Mucosa of descending colon (tissue), 3 donors: ENCODE measurements around the gene OR9Q1. TPM values are rescaled to one million over a fixed set of nuclear protein-coding genes. Genes with fewer than 3 reads are reported as not detected.
A peak's percentile ranks its signal among the peaks of the same experiment; 100 is the strongest.

Source experiments
- ATAC-seq: fragments of 200-7000 bp; cut with Tn5 transposase; one replicate; pipeline ENCODE4 v1.9.1; 2020; ENCODE audit warnings: mild to moderate bottlenecking, moderate library complexity
- DNase-seq, 3 donors: peaks; one replicate each; pipeline ENCODE4 v3.0.0-alpha.2; 2020
- H3K36me3 ChIP-seq: fragments of 200-600 bp; one replicate; pipeline ENCODE4 v1.8.0; 2021; ENCODE audit warnings: low read depth, mild to moderate bottlenecking
- H3K4me1 ChIP-seq: fragments of 200-600 bp; one replicate; pipeline ENCODE4 v1.8.0; 2021; ENCODE audit warnings: low read depth, mild to moderate bottlenecking
- H3K4me3 ChIP-seq: fragments of 200-600 bp; one replicate; pipeline ENCODE4 v1.8.0; 2021; ENCODE audit warnings: mild to moderate bottlenecking
- H3K9me3 ChIP-seq: fragments of 200-600 bp; one replicate; pipeline ENCODE4 v1.8.0; 2021; ENCODE audit warnings: mild to moderate bottlenecking
- CTCF ChIP-seq: fragments of 200-600 bp; IDR thresholded peaks from one replicate; pipeline ENCODE4 v1.8.0; 2022; ENCODE audit warnings: antibody characterized with exemption, mild to moderate bottlenecking
- intact Hi-C, 2 donors: fragments of 100-400 bp; cut with DNase I in 1 of 2; cut with micrococcal nuclease in 1 of 2; formaldehyde crosslinking; loops; one replicate each; pipeline versions ENCODE4 v1.11.0 to v1.11.1; 2022; cut with DNase I, micrococcal nuclease
- total RNA-seq, 3 donors: library from RNA; stranded (reverse); fragmentation: NEBNext Ultra II Directional in 2 of 3; extraction: Animal tissue kit (Norgen Biotek cat#: 25700) in 2 of 3; gene quantifications; one replicate each; pipeline versions ENCODE4 v1.2.1 to v1.2.4, GENCODE V29; 2021 to 2023
- donor health status: DM: no; HTN: no; CAD: no; lungs with moderate emphysema.
- donor health status: DM: no; HTN: no; CAD: no.
- donor health status: DM: no; HTN: yes; CAD: no.

The OR9Q1 gene
- total RNA-seq, 3 donors from 2014 or later, result not detected

- intact Hi-C loops, result no loop called here
- peak; percentile 85 for ATAC-seq
- no peaks in the 10 kb centered on the region for H3K36me3 ChIP-seq
These were observed 965 bp downstream of the OR9Q1 start for GRCh38 chr11:58024601-58025091.

DNA sequence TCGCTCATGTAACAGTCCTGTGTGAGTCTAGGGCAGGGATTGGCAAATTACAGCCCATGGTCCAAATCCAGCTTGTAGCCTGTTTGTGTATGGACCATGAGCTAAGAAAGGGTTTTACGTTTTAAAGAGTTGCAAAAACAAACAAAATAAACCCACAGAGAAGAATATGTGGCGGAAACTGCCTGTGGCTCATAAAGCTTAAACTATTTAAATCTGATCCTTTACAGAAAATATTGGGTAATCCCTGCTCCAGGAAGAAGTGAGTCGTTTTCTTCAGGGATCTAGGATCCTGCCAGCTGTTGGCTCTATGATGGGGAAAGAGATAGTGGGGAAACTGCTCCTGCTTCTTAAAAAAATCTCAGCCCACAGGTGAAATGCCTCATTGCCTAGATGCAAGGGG lies 3.7 kb downstream of the OR9Q1 start:
- H3K9me3 ChIP-seq, result no peaks in the 10 kb centered on the region
- intact Hi-C loops, result no loop called here
- no peak for DNase-seq
- no peak for TF ChIP-seq CTCF
- H3K36me3 ChIP-seq, result no peaks in the 10 kb centered on the region
- no peak for ATAC-seq
- peaks cover 16% of the 10 kb centered on the region for H3K4me1 ChIP-seq
- H3K4me3 ChIP-seq, result no peak overlapping the region

More at GRCh38 chr11:58024601-58025091, 965 bp downstream of the OR9Q1 start:
- DNase-seq, result peak; percentile 67 to 88 (median 69)
- no peaks in the 10 kb centered on the region for H3K9me3 ChIP-seq
- TF ChIP-seq CTCF, result no peak
- peaks cover 16% of the 10 kb centered on the region for H3K4me1 ChIP-seq
- no peak overlapping the region for H3K4me3 ChIP-seq

DNA sequence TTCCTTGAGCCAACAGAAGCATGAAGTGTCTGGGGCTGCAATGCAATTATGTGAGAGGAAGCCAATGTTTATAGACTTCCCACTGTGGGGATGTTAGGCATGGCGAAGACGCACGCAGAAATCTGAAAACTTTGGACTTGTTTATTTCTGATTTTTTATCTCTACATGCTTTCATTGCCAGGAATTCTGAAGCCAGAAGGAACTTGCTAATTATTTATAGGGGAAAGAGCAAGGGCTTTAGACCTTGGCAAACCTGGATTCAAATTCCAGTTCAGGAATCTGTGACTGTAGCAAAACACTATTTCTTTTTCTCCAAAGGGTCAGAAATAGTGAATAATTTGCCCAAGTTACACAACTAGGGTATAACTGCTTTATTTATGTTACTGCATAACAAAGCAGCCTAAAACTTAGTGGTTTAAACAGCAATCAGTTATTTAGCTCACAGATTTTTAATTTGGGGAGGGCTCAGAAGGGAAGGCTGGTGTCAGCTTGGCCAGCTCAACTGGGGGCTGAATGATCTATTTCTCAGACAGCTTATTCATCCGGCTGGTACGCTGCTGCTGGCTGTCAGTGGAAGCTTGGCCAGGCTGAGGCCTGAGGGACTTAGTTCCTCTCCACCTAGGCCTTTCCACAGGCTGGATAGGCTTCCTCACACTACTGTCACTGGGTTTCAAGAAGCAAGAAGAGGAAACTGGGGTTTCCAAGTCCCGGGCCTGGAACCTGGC lies 5.2 kb downstream of the OR9Q1 start:
- DNase-seq, result peak in 1 of 3 donors; percentile 12

GRCh38 chr11:58030653-58031052 lies 7.0 kb downstream of the OR9Q1 start, which contains the start of gene OR6Q1:
TSS of gene OR6Q1 (plus strand) at chr11:58030953. CDS start at chr11:58030953, 0 bp downstream.
- Histone ChIP-seq H3K9me3 (no peaks in the 10 kb centered on the region), H3K4me1 (no peaks in the 10 kb centered on the region), H3K36me3 (no peaks in the 10 kb centered on the region), H3K4me3 (no peak within 1 kb of the TSS)
- intact Hi-C loops, result no loop called here
- TF ChIP-seq CTCF, result no peak
- DNase-seq (no peak), ATAC-seq (no peak)

More for the DNA sequence above, 5.2 kb downstream of the OR9Q1 start:
- Histone ChIP-seq H3K4me1 (peaks cover 5% of the 10 kb centered on the region), H3K9me3 (no peaks in the 10 kb centered on the region), H3K4me3 (no peak overlapping the region), H3K36me3 (no peaks in the 10 kb centered on the region)
- no peak for TF ChIP-seq CTCF
- ATAC-seq, result peak; percentile 27
- intact Hi-C loops, result no loop called here

DNA sequence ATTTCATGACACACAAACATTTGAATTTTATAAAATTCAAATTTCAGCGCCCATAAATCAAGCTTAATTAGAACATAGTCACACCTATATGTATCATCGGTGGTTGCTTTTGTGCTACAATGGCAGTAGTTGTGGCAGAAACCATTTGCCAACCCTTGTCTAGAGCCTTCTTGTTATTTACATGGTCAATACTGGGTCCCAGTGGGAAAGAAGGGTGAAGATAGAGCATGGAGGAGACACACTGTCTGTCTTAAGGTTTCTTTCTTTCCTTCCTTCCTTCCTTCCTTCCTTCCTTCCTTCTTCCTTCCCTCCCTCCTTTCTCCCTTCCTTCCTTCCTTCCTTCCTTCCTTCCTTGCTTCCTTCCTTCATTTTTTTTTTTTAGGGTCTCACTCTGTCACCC lies 10.8 kb downstream of the OR9Q1 start:
- intact Hi-C loops, result no loop called here
- TF ChIP-seq CTCF, result no peak
- H3K9me3 ChIP-seq, result peaks cover 7% of the 10 kb centered on the region
- no peaks in the 10 kb centered on the region for H3K36me3 ChIP-seq
- H3K4me3 ChIP-seq, result no peak overlapping the region
- ATAC-seq (no peak), DNase-seq (no peak)
- H3K4me1 ChIP-seq, result no peaks in the 10 kb centered on the region
